ENCODE results near the gene HSF2BP.
"Not testable (repeated sequence)": the region's sequence is repeated elsewhere in the genome, so short reads cannot be mapped to it uniquely, and the experiment has no call there.

Gene HSF2BP

DNA sequence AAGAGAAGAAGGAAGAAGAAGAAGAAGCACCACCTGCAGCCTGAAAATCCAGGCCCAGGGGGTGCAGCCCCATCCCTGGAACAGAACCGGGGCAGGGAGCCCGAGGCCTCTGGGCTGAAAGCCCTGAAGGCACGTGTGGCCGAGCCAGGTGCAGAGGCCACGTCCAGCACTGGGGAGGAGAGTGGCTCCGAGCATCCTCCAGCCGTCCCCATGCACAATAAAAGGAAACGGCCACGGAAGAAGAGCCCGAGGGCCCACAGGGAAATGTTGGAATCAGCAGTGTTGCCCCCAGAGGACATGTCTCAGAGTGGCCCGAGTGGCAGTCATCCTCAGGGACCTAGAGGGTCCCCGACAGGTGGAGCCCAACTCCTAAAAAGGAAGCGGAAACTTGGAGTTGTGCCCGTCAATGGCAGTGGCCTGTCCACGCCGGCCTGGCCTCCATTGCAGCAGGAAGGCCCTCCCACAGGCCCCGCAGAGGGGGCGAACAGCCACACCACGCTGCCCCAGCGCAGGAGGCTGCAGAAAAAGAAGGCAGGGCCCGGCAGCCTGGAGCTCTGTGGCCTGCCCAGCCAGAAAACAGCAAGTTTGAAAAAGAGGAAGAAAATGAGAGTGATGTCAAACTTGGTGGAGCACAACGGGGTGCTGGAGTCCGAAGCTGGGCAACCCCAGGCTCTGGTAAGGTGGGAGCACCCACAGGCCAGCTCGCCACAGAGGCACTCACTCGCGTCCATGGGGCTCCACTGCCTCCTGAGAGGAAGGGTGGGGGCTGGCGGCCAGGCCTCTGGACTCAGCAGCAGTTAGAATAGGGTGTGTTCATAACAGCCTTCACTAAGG lies 28.5 kb upstream of the HSF2BP start:
- DNase-seq (ENCODE audit: low read depth), result no peak

DNA sequence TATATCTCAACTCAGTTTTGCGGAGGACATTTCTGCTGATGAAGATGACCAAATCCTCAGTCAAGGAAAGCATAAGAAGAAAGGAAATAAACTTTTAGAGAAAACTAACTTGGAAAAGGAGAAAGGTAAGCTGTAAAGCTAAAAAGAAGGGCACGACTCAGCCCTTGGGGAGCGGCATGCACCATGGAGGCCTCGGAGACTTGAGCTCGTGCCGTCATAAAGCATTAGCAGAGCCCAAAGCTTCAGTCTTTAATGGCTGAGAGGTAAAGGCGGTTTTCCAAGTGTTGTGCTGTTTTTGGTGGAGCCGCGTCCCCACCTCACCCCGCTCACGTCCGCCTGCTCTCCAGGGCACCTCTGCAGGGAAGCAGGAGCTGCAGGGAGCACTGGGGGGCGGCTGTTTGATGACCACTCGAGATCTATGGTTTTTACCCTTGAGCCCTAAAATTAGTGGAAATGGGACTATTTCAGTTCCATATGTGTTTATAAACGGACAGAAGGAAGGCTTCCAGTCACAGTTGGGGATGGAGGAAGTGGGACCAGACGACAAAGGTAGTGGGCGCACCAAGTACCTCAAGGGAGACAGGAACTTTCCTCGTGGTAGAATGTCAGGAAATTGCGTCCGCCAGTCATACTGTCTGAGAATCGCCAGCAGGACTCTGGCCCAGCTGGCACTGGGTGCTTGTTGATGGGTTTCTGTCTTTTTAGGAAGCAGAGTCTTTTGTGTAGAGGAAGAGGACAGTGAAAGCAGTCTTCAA lies 27.7 kb upstream of the HSF2BP start:
- no peak for DNase-seq (ENCODE audit: low read depth)

DNA sequence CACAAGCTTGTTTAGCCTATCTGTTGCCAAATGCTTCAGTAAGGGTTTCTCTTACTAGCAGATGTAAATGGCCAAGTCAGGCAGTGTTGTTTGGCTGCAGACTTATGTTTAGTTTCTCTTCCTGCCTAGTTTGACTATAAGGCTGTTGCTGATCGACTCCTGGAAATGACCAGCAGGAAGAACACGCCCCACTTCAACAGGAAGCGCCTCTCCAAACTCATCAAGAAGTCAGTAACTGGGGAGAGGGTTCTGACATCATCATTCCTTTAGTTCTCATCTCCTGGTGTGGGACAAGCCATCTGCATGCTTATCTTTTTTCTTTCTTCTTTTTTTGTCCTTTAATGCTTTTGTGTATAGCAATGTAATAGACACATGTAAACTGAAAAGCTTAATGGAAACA lies 25.1 kb upstream of the HSF2BP start:
- DNase-seq (ENCODE audit: low read depth), result no peak

DNA sequence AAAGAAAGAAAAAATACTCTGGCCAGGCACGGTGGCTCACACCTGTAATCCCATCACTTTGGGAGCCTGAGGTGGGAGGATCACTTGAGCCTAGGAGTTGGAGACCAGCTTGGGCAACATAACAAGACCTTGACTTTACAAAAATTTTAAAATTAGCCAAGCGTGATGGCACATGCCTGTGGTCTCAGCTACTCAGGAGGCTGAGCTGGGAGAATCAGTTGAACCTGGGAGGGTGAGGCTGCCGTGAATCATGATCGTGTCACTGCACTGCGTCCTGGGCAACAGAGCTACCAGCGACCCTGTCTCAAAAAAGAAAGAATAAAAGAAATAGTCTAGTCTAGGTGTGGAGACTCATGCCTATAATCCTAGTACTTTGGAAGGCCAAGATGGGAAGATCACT lies 22.4 kb upstream of the HSF2BP start:
- DNase-seq (ENCODE audit: low read depth), result no peak

DNA sequence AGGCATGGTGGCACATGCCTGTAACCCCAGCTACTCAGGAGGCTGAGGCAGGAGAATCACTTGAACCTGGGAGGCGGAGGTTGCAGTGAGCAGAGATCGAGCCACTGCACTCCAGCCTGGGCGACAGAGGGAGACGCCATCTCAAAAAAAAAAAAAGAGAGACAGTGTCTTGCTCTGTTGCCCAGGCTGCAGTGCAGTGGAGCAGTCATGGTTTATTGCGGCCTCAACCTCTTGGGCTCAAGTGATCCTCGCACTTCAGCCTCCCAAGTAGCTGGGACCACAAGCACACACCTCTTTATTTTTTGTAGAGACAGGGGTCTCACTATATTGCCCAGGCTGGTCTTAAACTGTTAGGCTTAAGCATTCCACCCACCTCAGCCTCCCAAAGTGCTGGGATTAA lies 21.1 kb upstream of the HSF2BP start:
- DNase-seq (ENCODE audit: low read depth), result not testable (repeated sequence)

DNA sequence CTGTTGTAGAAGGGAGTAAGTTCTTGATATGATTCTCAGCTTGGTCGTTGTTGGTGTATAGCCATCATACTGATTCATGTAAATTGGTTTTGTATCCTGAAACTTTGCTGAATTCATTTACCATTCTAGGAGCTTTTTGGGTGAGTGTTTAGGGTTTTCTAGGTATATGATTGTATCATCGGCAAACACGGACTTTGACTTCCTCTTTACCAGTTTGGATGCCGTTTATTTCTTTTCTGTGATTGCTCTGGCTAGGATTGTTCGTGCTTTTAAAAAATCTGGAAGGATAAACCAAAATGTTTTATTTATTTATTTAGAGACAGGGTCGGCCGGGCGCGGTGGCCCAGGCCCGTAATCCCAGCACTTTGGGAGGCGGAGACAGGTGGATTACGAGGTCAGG lies 20.7 kb upstream of the HSF2BP start:
- DNase-seq (ENCODE audit: low read depth), result no peak

DNA sequence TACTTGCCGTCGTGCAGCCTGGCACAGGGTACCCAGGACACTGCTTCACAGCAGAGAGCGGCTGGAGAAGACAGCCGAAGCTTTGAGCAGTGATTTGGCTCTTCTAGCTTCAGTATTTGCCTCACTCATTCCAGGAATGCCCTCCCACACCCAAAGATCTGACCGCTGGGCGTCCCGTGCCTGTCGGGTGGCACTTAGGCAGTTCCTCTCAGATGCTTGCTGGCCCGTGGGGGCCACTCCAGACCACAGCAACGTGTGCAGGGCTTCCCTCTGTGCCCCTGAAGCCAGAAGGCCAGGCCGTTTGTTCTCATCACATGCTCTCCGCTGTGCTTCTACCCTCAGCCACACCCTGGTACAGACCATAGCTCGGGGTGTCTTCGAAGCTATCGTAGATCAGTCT lies 17.1 kb upstream of the HSF2BP start:
- no peak for DNase-seq (ENCODE audit: low read depth)

DNA sequence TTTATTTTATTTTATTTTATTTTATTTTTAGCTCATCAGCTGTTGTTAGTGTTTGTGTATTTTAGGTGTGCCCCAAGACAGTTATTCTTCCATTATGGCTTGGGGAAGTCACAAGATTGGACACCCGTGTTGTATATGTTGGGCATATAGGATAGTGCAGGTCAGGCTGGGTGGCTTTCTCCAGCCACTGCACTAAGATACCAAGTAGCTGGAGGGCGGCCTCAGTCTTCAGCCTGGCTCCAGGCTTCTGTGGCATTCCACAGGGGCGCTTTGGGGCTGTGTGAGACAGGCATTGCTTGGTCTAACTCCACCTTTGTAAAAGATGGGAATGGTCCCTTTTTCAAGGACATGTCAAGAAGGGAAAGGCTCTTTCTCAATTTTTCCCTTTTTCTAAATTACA lies 16.6 kb upstream of the HSF2BP start:
- no peak for DNase-seq (ENCODE audit: low read depth)

DNA sequence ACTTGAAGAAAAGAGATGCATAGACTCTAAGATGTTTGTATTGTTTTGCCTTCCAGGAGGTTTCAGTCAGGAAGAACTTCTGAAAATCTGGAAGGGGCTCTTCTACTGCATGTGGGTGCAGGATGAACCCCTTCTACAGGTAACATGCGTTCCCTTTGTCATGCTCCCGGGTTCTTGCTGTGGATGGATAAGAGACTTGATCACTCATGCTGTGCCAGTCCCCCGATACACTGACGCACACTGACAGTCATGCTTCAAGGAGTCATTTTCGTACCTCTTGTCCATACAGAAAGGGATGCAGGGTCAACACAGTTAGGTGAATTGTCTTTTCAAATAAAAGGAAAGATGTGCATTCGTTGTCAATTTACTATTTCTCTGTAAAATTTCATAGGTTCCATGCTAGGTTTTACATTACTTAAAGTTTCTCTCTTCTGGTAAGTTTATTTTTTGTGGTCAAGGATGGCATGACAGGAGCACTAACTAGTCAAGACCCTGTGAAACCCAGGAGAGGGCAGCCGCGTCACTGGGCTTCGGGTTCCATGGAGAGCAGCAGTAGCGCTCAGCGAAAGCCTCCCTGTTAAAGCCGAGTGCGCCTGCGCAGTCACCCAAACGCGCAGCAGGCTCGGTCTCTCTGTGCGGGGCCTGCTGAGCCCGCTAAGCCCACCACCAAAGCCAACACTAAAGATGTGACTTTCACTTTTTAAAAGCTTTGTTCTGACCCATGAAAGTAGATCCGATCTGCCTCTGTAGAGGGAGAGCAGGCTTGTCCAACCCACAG lies 10.7 kb upstream of the HSF2BP start:
- no peak for DNase-seq (ENCODE audit: low read depth)

DNA sequence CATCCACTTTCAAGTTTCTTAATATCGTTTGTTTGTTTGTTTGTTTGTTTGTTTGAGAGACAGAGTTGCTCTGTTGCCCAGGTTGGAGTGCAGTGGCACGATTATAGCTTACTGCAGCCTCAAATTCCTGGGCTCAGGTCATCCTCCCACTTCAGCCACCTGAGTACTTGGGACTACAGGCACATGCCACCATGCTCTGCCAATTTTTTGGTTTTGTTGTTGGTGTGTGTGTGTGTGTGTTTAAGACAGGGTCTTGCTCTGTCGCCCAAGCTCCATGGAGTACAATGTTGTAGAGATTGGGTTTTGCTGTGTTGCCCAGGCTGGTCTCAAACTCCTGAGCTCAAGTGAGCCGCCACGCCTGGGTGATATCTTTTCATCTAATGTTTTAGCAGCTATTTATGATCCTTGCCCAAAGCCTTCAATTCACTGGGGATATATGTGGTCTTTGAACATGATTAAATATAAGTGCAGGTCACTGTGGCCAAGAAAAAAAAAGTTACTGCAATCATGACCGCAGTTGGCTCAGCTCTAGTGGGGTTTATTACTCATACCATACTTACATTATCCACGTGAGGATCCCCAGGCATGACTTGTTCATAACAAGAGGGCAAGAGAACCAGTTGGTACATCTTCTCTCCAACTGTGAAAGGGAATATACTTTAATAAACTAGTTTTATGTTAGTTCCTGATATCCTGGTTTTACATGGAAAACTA lies 8.1 kb upstream of the HSF2BP start:
- DNase-seq (ENCODE audit: low read depth), result no peak

DNA sequence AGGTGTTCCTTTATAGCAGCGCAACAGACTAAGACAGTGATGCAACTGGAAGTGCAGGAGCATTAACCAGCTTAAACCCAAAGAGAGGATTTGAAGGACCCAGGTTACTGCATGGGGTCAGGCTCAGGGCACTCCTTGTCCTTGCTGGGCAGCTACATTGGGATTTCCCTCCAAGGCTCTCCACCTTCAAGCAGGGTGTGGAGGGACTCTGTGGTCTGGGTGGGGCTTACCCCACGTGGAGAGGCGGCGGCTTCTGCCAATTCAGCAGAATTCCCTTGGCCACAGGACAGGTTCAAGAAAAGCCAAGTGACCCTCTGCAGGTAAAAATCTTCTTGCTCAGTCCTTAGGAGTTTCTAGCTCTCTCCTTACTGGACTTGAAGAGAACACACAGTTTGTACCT lies 6.6 kb upstream of the HSF2BP start:
- no peak for DNase-seq (ENCODE audit: low read depth)

DNA sequence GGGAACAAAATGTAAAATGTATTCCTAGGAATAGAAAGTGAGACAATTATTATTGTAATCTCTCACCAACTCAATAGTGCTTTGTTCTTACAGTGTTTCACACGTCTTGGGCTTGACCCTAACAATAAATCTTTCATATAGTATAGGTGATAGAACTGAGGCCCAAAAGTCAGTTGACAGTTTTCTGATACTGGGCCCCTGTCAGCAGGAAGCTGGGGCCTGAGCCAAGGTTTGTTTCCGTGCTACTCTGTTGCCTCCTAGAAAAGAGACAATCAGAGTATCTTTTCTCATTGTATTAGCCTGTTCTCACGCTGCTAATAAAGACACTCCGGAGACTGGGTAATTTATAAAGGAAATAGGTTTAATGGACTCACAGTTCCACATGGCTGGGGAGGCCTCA lies 5.1 kb upstream of the HSF2BP start:
- DNase-seq (ENCODE audit: low read depth), result no peak

DNA sequence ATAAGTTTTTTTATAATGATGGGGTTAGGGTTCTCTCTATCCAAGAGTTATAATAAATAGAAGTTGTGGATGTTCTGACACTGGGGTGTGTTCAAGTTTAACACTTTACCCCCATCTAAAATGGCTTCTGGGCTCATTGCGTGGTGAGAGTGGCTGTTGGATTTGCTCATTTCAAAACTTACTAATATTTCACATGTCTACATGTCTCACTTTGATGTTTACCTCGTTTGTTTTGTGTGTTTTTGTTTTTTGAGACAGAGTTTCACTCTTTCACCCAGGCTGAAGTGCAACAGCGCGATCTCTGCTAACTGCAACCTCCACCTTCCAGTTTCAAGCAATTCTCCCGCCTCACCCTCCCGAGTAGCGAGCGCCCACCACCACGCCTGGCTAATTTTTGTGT lies 3.7 kb upstream of the HSF2BP start:
- DNase-seq (ENCODE audit: low read depth), result no peak

DNA sequence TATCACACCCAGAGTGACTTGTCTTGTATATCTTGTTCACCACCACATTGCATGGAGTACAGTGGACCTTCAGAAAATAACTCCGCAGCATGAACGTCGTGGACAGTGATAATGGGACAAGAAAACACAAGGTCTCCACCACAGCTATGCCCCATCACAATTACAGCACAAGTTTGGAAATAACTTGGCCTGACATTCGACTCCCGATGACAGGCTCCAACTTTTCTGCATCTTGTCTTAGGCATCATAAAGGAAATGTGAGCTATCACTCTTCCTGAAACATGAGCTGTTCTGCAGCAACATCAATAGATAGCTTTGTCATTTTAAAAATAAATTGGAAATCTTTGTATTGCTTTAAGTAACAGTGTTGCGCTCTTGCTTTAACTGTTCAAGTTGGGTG lies 3.0 kb upstream of the HSF2BP start:
- DNase-seq (ENCODE audit: low read depth), result no peak

DNA sequence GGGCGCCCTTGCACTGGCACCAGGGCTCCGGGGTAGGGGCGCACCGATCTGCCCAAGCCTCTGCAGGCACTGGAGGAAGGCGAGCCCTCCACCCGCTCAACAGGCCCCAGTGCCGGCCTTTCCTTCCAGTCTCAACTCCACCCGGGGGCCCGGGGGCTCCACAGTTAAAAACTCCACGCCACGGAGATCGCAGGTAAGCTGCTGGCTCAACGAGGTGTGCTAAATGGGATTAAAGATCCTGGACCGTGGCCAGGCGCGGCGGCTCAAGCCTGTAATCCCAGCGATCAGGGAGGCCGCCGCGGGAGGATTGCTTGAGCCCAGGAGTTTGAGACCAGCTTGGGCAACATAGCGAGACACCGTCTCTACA lies 536 bp downstream of the HSF2BP start:
- DNase-seq (ENCODE audit: low read depth), result no peak

DNA sequence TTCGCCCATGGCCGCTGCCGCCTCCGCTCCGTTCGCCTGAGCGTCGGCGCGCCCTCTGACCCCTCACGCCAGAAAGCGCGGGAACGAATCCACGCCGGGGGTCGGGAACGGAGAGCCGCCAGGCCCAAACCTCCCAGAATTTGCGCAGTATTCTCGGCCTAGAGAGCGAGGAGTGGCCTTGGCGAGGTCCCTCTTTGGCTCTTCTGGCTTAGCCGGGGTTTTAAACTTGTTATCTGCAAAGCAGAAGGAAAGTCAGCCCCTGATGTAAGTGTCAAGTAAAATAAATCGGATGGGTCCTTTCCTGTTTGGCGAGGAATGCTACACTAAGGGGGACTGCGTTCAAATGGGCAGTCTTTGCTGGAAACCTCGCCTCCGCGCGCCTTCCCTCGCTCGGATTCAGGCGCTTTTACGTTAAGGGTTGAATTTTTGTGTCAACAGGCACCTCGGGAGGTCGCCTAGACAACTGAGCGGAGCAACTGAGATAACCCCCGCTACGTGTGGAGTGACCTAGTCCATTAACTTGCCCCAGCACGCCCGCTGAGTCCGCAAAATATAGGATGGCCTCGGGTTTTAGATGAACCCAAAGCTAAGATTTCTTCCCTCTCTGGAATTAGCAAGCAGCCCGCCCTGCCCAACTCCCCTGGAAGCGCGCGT lies 1.1 kb downstream of the HSF2BP start:
- no peak for DNase-seq (ENCODE audit: low read depth)

DNA sequence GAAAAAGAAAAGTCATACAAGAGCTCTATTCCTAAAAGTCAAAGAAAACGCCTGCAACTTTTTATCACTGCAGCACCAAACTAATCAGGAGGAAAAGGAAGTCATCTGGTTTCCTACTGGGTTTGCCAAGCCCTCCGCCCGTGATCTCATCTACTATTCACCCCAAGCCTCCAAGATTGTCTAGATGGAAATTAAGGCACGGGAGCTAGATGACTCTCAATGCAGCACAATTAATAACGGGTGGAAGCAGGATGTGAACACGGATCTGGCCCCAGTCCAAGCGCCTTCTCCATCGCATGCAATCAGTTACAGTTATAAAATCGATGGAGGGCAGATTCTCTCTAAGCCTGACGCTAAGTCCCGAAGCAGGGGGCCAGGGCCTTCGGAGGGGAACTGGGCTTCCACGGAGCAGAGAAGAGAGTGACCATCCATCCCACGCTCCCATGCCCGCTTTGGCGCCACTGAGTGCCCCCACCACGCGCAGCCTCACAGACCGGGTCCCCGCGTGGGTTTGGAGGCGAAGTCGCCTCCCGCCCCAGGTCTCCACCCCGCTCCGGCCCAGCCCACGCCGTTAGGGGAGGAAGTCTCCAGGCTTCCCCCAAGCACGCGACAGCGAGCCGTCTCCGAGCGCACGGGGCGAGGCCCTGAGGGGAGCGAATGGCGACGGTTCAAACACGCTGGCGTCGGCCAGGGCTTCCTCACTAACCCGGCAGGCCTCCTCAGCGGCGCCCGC lies 1.8 kb downstream of the HSF2BP start:
- no peak for DNase-seq (ENCODE audit: low read depth)

DNA sequence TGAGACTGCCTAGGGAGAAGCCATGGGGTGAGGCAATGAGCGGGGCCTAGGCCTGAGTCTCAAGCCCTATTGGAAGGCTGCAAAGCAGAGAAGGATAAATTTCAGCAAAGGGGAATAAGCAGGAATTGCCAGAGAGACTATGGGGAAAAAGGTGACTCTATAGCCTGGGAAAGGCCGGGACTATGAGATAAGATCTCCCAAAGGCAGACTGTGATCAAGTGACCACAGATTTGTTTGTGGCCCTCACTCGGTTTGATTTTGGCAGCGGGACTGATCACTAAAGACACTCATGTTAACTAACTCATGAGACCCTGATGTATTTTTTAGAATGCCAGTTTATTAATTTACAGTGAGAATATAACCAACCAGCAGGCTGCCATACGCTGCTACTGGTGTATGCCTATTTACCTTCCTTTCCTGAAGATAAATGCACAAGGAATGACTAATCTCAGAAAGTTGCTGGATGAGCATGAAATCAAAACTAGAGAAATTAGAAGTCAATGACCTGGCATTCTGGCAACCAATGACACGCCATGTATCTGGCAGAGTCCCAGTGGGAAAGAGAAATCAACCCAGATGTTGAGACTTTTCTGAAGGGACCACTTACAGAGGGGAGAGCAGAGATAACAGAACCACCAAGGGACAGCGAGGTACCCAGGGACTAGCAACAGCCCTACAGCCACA lies 4.3 kb downstream of the HSF2BP start:
- DNase-seq (ENCODE audit: low read depth), result no peak

DNA sequence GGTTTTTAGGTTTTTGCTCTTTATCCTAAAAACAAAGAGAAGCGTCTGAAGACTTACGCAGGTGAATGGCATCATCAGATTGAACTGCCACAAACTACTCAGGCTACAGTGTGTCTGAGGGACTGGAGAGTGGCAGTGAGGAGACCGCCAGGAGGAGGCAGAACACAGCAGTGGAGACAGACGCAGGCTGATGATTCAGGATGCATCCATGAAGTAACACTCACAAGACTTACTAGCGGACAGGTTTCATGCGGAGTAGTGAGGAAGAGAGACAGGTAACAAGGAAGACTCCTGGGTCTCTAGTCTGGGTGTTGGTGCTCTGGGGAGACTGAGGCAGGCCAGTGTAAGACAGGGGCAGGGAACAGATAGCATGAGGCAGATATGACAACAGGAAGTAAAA lies 5.7 kb downstream of the HSF2BP start:
- DNase-seq (ENCODE audit: low read depth), result no peak

DNA sequence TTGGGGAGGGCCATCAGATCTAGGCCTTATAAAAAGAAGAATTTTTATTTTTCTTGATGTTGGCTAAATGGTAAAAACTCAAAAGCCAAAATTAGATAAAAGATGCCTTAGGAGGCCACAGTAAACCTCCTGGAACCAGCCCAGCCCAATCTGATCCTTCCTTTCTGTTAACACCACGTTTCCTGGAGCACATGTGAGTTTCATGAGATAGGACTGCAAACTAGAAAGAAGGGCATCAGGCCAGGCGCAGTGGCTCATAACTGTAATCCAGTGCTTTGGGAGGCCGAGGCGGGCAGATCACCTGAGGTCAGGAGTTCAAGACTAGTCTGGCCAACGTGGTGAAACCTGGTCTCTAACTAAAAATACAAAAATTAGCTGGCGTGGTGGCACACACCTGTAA lies 6.7 kb downstream of the HSF2BP start:
- DNase-seq (ENCODE audit: low read depth), result no peak
